22Rv1 (cell line): ENCODE data around the gene TUT4.

Source experiments
- H3K27ac ChIP-seq: fragments of 450-650 bp; 2 replicates; pipeline ENCODE4 v1.5.1; 2017
- ZFX ChIP-seq: fragments of 450-650 bp; IDR thresholded peaks from 2 replicates; pipeline ENCODE4 v1.6.1; 2017; ENCODE audit warnings: antibody characterized with exemption, borderline replicate concordance
- TF ChIP-seq, protein P1 (sequence below): fragments of 450-650 bp; IDR thresholded peaks from 2 replicates; pipeline ENCODE4 v1.5.1; 2017; ENCODE audit warnings: mild to moderate bottlenecking

Gene TUT4, protein sequence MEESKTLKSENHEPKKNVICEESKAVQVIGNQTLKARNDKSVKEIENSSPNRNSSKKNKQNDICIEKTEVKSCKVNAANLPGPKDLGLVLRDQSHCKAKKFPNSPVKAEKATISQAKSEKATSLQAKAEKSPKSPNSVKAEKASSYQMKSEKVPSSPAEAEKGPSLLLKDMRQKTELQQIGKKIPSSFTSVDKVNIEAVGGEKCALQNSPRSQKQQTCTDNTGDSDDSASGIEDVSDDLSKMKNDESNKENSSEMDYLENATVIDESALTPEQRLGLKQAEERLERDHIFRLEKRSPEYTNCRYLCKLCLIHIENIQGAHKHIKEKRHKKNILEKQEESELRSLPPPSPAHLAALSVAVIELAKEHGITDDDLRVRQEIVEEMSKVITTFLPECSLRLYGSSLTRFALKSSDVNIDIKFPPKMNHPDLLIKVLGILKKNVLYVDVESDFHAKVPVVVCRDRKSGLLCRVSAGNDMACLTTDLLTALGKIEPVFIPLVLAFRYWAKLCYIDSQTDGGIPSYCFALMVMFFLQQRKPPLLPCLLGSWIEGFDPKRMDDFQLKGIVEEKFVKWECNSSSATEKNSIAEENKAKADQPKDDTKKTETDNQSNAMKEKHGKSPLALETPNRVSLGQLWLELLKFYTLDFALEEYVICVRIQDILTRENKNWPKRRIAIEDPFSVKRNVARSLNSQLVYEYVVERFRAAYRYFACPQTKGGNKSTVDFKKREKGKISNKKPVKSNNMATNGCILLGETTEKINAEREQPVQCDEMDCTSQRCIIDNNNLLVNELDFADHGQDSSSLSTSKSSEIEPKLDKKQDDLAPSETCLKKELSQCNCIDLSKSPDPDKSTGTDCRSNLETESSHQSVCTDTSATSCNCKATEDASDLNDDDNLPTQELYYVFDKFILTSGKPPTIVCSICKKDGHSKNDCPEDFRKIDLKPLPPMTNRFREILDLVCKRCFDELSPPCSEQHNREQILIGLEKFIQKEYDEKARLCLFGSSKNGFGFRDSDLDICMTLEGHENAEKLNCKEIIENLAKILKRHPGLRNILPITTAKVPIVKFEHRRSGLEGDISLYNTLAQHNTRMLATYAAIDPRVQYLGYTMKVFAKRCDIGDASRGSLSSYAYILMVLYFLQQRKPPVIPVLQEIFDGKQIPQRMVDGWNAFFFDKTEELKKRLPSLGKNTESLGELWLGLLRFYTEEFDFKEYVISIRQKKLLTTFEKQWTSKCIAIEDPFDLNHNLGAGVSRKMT (N-terminal part only)

DNA sequence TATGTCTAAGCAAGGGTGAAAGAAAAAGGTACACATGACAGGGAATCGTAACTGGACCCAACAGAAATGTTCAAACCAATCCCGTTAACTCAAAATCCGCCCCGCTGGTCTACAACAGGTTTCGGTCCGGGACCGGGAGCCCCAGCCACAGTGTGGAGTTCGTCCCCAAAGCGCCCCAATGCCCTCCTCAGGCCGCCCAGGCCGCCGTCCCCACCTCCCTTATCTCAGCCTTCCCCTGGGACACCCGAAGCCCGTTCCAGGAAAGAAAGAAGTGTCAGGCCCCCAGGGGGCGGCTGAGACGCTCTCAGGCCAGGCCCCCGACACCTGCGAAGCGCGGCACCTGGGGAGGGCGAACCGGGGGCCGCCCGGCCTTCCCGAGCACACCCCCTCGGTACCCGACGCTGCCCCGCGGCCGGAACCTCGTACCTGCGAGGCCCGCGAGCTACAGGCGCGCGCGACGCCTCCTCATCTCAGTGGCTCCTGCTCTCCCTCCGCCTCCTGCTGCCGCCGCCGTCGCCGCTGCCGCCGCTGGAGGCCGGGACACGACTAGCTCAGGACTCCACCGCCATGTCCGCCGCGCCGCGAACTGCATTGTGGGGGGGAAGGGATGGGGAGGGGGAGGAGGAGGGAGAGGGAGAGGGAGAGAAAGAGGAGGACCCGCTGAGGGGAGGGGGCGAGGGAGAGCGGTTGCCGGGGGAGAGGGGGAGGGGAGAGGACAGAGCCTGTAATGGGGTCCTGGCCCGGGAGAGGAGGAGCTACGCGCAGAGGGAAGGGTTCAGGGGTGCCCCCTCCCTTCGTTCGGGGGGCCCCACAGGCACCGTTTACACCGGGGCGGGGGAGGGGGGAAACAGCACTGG, at the start of gene TUT4:
TUT4 (minus strand) TSS at position 588 of the 857 bp plus-strand sequence. CDS start 26,812 bp downstream, outside the sequence.
- TF ChIP-seq ZFX: no peak
- TF ChIP-seq, protein P1, sequence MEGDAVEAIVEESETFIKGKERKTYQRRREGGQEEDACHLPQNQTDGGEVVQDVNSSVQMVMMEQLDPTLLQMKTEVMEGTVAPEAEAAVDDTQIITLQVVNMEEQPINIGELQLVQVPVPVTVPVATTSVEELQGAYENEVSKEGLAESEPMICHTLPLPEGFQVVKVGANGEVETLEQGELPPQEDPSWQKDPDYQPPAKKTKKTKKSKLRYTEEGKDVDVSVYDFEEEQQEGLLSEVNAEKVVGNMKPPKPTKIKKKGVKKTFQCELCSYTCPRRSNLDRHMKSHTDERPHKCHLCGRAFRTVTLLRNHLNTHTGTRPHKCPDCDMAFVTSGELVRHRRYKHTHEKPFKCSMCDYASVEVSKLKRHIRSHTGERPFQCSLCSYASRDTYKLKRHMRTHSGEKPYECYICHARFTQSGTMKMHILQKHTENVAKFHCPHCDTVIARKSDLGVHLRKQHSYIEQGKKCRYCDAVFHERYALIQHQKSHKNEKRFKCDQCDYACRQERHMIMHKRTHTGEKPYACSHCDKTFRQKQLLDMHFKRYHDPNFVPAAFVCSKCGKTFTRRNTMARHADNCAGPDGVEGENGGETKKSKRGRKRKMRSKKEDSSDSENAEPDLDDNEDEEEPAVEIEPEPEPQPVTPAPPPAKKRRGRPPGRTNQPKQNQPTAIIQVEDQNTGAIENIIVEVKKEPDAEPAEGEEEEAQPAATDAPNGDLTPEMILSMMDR: no peak; the same call in 1 of the 2 replicates
- peak within 1 kb of the TSS; percentile 85 for H3K27ac ChIP-seq

DNA sequence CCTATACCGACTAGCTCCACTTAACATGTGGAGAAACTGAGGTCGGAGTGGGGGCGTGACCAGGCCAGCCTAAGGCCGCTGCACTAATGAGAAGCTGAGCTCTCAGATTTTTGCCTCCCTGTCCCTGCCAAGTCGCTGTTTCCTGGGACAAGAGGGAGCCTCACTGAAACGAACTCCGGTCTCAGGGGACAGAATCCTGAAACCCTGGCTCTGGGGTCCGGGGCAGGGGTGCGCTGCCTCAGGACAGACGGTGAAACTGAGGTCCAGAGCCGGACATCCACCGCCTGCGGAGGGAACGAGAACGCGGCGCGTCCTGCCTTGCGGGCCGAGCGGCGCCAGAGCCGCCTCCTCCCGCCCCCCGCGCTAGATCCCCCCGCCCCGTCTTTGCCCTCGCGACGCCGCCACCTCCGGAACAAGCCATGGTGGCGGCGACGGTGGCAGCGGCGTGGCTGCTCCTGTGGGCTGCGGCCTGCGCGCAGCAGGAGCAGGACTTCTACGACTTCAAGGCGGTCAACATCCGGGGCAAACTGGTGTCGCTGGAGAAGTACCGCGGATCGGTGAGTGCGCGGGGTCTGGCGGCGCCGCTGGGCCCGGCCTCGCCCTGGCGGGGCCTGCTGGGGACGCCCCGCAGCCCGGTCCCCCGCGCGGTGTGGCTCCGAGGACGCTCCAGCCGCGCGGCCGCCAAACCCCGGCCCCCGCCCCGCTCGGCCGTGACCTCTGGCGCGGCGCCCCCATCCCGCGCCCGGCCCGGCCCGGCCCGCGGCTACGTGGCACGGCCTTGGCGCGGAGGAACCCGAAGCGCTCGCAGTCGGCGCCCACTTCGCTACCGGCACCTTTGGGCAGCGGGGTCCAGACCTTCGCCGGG, 49.3 kb upstream of the TUT4 start, which contains the start of gene GPX7:
GPX7 (plus strand) TSS at position 381 of the 865 bp plus-strand sequence; CDS start at position 420, 39 bp downstream.
- no peak for TF ChIP-seq ZFX
- TF ChIP-seq, protein P1: no peak
- H3K27ac ChIP-seq: no peak within 1 kb of the TSS

DNA sequence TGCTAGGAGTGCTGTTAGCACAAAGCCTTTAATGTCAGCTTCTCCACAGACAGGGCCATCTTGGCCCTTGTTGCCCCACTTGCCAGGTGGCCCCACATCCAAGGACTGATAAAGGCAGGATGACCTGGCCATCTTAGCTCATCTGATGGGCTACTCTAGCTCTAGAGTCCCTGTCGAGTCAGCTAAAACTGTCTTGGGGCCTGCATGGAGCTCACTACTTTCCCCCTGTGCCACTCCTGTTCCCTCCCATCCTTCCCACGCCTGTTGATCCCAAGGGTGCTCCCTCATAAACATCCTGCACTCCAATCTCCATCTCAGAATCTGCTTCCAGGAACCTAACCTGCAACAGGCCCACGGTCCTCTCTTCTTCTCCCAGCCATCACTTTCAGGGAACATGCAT, 48.6 kb upstream of the TUT4 start:
- no peak for TF ChIP-seq ZFX
- TF ChIP-seq, protein P1: no peak
- H3K27ac ChIP-seq: no peak overlapping the region

DNA sequence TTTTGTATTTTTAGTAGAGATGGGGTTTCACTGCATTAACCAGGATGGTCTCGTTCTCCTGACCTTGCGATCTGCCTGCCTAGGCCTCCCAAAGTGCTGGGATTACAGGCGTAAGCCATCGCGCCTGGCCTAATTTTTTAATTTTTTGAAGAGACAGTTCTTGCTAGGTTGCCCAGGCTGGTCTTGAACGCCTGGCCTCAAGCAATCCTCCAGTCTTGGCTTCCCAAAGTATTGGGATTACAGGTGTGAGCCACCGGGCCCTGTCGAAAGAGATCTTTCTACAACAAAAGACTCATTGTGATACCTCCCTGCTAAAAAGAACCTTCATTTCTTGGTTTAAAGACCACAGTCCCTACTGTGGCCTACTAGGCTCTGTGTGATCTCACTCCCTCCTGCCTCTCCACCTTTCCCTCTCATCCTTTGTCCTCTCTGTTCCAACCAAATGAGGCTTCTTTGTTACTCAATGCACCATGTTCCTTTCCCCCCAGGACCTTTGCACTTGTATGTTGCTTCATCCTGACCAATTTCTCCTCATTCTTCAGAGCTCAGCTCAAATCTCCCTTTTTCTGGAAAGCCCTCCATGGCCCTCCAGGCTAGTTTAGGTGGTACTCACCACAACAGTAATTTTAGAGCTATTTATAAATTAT, 47.8 kb upstream of the TUT4 start:
- TF ChIP-seq, protein P1: no peak
- no peak for TF ChIP-seq ZFX
- no peak overlapping the region for H3K27ac ChIP-seq

DNA sequence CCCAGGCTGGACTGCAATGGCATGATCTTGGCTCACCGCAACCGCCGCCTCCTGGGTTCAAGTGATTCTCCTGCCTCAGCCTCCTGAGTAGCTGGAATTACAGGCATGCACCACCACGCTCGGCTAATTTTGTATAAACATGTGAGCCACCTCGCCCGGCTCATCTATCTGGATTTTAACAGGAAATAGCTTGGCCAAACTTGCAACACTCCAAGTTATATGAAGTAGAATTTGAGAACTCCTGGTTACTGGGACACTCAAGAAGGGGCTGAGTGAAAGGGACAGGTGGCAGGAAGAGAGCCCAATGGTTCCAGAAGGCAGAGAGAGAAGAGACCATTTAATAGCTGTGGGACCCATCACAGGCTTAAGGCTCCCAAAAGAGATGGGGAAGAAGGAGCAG, 46.3 kb upstream of the TUT4 start:
- TF ChIP-seq, protein P1: no peak
- no peak for TF ChIP-seq ZFX
- no peak overlapping the region for H3K27ac ChIP-seq
